Loucy (cell line): ENCODE measurements around the gene MYO1D.

Experiments used
- H2AFZ ChIP-seq: fragments of 200-600 bp; sonication (generic); 2 replicates; pipeline ENCODE4 v1.6.0; 2016; ENCODE audit warnings: antibody characterized with exemption, mild to moderate bottlenecking, low read length, moderate library complexity
- H3F3A ChIP-seq: fragments of 200-600 bp; 2 replicates; pipeline ENCODE4 v1.6.0; 2016; ENCODE audit warnings: antibody characterized with exemption, low read depth, mild to moderate bottlenecking
- H3K27me3 ChIP-seq: fragments of 200-600 bp; sonication (generic); 2 replicates; pipeline ENCODE4 v1.6.1; 2014; ENCODE audit warnings: low read length, mild to moderate bottlenecking; ENCODE audit not compliant: insufficient read depth, poor library complexity, severe bottlenecking
- H3K36me3 ChIP-seq: fragments of 200-600 bp; sonication (generic); 2 replicates; pipeline ENCODE4 v1.6.1; 2016; ENCODE audit warnings: low read length; ENCODE audit not compliant: insufficient read depth
- H3K4me1 ChIP-seq: fragments of 200-600 bp; sonication (generic); 2 replicates; pipeline ENCODE4 v1.5.1; 2014; ENCODE audit warnings: low read length, mild to moderate bottlenecking; ENCODE audit not compliant: insufficient read depth, poor library complexity, severe bottlenecking
- H3K4me2 ChIP-seq: fragments of 200-600 bp; sonication (generic); 2 replicates; pipeline ENCODE4 v1.6.0; 2014; ENCODE audit warnings: antibody characterized with exemption, low read length, low read depth, mild to moderate bottlenecking; ENCODE audit not compliant: poor library complexity, severe bottlenecking
- H3K4me3 ChIP-seq: fragments of 200-600 bp; sonication (generic); 2 replicates; pipeline ENCODE4 v1.5.1; 2014; ENCODE audit warnings: low read length, mild to moderate bottlenecking, mixed read lengths; ENCODE audit not compliant: poor library complexity, severe bottlenecking
- H3K79me2 ChIP-seq: fragments of 200-600 bp; sonication (generic); 2 replicates; pipeline ENCODE4 v1.6.1; 2014; ENCODE audit warnings: low read length; ENCODE audit not compliant: insufficient read depth
- H3K9ac ChIP-seq: fragments of 200-600 bp; sonication (generic); 2 replicates; pipeline ENCODE4 v1.6.0; 2014; ENCODE audit warnings: mild to moderate bottlenecking, low read depth, low read length, moderate library complexity; ENCODE audit not compliant: poor library complexity, severe bottlenecking
- H3K9me2 ChIP-seq: fragments of 200-600 bp; sonication (generic); replicated peaks from 2 replicates; pipeline ENCODE4 v1.6.1; 2016; ENCODE audit warnings: low read depth, low read length, mixed read lengths
- H3K9me3 ChIP-seq: fragments of 200-600 bp; sonication (generic); 2 replicates; pipeline ENCODE4 v1.6.1; 2014; ENCODE audit warnings: mild to moderate bottlenecking, antibody characterized with exemption, low read length, low read depth; ENCODE audit not compliant: insufficient read depth
- H4K20me1 ChIP-seq: fragments of 200-600 bp; sonication (generic); 2 replicates; pipeline ENCODE4 v1.6.0; 2014; ENCODE audit warnings: antibody characterized with exemption, low read length, mild to moderate bottlenecking; ENCODE audit not compliant: insufficient read depth, poor library complexity, severe bottlenecking
- CTCF ChIP-seq: fragments of 200-600 bp; sonication (generic); conservative IDR thresholded peaks from 2 replicates; pipeline ENCODE4 v1.5.1; 2014; ENCODE audit warnings: mild to moderate bottlenecking, antibody characterized with exemption, low read length
- EZH2phosphoT487 ChIP-seq: fragments of 200-600 bp; IDR thresholded peaks from 2 replicates; pipeline ENCODE4 v1.6.1; 2018; ENCODE audit warnings: antibody characterized with exemption, mild to moderate bottlenecking, moderate library complexity, borderline replicate concordance

Gene MYO1D

DNA sequence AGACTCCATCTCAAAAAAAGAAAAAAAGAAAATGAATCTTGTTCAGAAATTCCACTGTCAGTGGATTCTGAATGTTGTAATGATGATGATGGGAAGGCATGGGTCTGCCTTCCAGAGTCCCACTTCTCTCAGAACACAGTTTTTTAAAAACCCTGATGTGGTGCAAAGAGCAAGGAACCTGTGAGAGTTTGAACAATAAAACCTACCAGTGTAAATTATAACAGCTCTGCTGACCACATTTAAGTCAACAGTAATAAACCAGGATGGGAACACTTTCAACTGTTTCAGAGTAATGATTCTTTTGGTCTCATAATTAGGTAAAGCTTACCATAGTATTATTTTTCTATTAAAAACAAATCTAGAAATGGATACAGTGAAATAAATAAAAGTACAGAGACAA lies 99.0 kb downstream of the MYO1D start:
- no peaks in the 10 kb centered on the region for H3K36me3 ChIP-seq
- H3K4me2 ChIP-seq = no peak overlapping the region
- no peaks in the 10 kb centered on the region for H4K20me1 ChIP-seq
- no peaks in the 10 kb centered on the region for H3F3A ChIP-seq
- no peak overlapping the region for H3K9ac ChIP-seq
- TF ChIP-seq EZH2phosphoT487 (no peak), CTCF (no peak)
- no peaks in the 10 kb centered on the region for H3K79me2 ChIP-seq
- no peak overlapping the region for H2AFZ ChIP-seq
- no peaks in the 10 kb centered on the region for H3K9me2 ChIP-seq
- no peak overlapping the region for H3K4me3 ChIP-seq
- no peaks in the 10 kb centered on the region for H3K4me1 ChIP-seq
- H3K9me3 ChIP-seq = no peaks in the 10 kb centered on the region
- H3K27me3 ChIP-seq = no peaks in the 10 kb centered on the region

GRCh38 chr17:32777436-32777835 lies 99.5 kb downstream of the MYO1D start:
- H3F3A ChIP-seq = no peaks in the 10 kb centered on the region
- no peaks in the 10 kb centered on the region for H3K9me2 ChIP-seq
- no peaks in the 10 kb centered on the region for H3K9me3 ChIP-seq
- no peak overlapping the region for H3K4me3 ChIP-seq
- TF ChIP-seq CTCF = no peak
- no peak for TF ChIP-seq EZH2phosphoT487
- H2AFZ ChIP-seq = no peak overlapping the region
- no peaks in the 10 kb centered on the region for H3K36me3 ChIP-seq
- no peak overlapping the region for H3K9ac ChIP-seq
- H3K4me2 ChIP-seq = no peak overlapping the region
- H4K20me1 ChIP-seq = no peaks in the 10 kb centered on the region
- H3K4me1 ChIP-seq = no peaks in the 10 kb centered on the region
- no peaks in the 10 kb centered on the region for H3K79me2 ChIP-seq
- no peaks in the 10 kb centered on the region for H3K27me3 ChIP-seq

DNA sequence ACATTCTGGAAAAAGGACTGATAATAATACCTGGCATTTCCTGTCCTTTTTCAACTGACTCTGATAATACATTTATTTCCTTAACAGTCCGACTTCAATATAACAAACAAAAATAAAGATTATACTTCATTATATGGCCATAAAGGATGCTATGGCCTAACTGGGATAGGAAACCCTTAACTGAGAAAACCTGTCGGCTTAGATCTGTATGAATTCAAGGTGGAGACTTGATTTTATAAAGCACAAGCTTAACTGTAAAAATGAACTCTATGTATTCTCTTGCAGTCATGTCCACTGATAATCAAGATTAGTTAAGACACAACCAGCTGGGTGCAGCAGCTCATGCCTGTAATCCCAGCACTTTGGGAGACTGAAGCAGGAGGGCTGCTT lies 102.2 kb downstream of the MYO1D start:
- Histone ChIP-seq H3K79me2 (no peaks in the 10 kb centered on the region), H3K9me3 (no peaks in the 10 kb centered on the region), H2AFZ (no peak overlapping the region), H3K27me3 (no peaks in the 10 kb centered on the region), H3K4me1 (no peaks in the 10 kb centered on the region), H3K4me3 (no peak overlapping the region), H3K4me2 (no peak overlapping the region), H4K20me1 (no peaks in the 10 kb centered on the region), H3F3A (no peaks in the 10 kb centered on the region), H3K36me3 (no peaks in the 10 kb centered on the region), H3K9ac (no peak overlapping the region), H3K9me2 (no peaks in the 10 kb centered on the region)
- no peak for TF ChIP-seq CTCF
- no peak for TF ChIP-seq EZH2phosphoT487
